IPS DF 6.9 (cell line): ENCODE results near the gene XRCC3.

ENCODE experiments used
- DNase-seq: peaks from one replicate; pipeline ENCODE4 v3.0.0-alpha.2; 2013; ENCODE audit warnings: low read depth, low spot score
- H3K27ac ChIP-seq: one replicate; pipeline ENCODE4 v1.5.1; 2013; ENCODE audit warnings: low read length, control low read depth
- H3K27me3 ChIP-seq: 2 replicates; pipeline ENCODE4 v1.6.1; 2013; ENCODE audit warnings: mild to moderate bottlenecking, low read length; ENCODE audit not compliant: control insufficient read depth, insufficient read depth
- H3K36me3 ChIP-seq: 2 replicates; pipeline ENCODE4 v1.6.1; 2013; ENCODE audit warnings: low read length; ENCODE audit not compliant: control insufficient read depth, insufficient read depth
- H3K4me1 ChIP-seq: 2 replicates; pipeline ENCODE4 v1.6.1; 2013; ENCODE audit warnings: low read length; ENCODE audit not compliant: control insufficient read depth, insufficient read depth
- H3K4me3 ChIP-seq: 2 replicates; pipeline ENCODE4 v1.5.1; 2013; ENCODE audit warnings: mild to moderate bottlenecking, low read length
- H3K9me3 ChIP-seq: 2 replicates; pipeline ENCODE4 v1.6.1; 2013; ENCODE audit warnings: low read length, inconsistent platforms; ENCODE audit not compliant: control insufficient read depth, insufficient read depth
- WGBS: extraction: QIAGEN DNeasy Blood & Tissue Kit; methylation state at CpG from one replicate; pipeline ENCODE4 v1.1.7; 2013; ENCODE audit warnings: mixed read lengths, missing lambda C conversion rate; ENCODE audit not compliant: insufficient read length, insufficient coverage; 5-methylcytosine and 5-hydroxymethylcytosine counted together

The XRCC3 gene

DNA sequence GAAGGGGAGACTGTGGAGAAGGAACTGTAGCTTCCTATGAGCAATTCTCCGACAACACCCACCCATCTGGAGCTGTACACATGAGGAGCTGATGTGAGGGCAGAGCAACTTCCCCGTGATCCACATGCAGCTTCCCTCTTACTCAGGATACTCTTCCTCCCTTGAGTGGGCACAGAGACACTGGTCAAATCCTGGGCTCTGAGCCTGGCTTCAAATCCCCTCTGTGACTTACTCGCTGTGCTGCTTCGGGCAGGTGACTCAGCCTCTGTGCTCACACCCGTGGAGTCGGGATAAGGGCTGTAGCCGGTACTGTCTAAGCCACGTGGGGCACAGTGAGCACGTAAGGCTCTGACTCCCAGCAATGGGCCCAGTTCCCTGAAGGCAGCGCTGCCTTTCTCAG, 31.4 kb upstream of the XRCC3 start:
- no peak for DNase-seq
- Histone ChIP-seq H3K4me3 (no peak overlapping the region), H3K27ac (no peak overlapping the region), H3K4me1 (no peaks in the 10 kb centered on the region), H3K36me3 (no peaks in the 10 kb centered on the region), H3K27me3 (no peaks in the 10 kb centered on the region), H3K9me3 (no peaks in the 10 kb centered on the region)
- WGBS, result no CpG with 5 or more reads among the region's 10 CpGs

DNA sequence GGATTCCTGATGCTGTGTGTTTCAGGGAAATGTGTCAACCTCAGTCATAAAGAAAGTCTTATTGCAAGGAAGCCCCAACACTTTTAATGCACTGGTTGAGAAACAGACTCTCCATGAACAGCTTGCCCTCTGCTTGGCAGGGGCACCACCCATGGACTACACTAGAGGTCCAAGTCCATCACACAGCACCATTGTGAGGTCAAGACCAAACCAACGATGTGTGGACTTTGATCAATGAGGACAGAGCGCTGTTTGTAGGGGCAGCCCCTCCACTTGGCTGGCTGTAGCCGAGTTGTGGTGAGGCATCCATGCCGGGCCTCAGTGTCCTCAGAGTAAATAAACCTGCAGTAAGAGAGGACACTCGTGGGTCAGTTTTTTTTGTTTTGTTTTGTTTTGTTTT, 30.2 kb upstream of the XRCC3 start:
- no peak for DNase-seq
- no CpG with 5 or more reads among the region's 5 CpGs for WGBS
- H3K4me1 ChIP-seq, result no peaks in the 10 kb centered on the region
- H3K36me3 ChIP-seq, result no peaks in the 10 kb centered on the region
- no peaks in the 10 kb centered on the region for H3K27me3 ChIP-seq
- H3K4me3 ChIP-seq, result no peak overlapping the region
- no peaks in the 10 kb centered on the region for H3K9me3 ChIP-seq
- no peak overlapping the region for H3K27ac ChIP-seq

DNA sequence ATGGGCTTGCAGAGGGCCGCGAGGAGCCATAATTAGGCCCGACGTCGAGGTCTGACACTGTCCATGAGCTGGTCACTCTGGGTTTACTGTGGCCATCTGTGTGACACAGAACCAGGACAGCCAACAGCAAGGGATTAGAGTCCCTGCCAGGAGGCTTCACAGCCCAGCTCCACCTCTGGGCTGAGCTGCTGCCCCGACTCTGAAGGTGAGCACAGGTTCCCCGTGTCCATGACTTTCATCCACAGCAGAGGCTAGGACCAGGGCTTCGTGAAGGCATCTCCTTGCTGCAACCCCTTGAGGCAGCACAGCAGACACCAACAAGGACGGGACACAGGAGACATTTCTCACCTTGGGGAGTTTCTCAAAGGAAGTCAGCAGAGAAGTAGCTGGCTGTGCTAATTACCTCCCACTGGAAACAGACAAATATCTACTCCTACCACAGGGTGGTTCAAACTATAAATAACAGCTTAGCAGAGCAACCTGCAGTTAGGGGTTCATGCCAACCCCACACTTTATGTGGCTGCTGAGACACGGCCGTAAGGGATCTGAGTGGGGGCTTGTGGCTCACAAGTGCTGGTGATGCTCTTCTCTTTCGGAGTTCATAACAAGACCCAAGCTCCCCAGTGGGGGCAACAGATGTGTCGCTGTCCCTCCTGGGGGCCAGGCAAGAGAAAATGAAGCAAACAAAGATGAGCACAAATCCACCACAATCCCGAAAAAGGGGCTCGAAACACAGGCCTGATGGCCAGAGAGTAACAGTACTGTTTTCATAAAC, 29.6 kb upstream of the XRCC3 start:
- Histone ChIP-seq H3K9me3 (no peaks in the 10 kb centered on the region), H3K4me1 (no peaks in the 10 kb centered on the region), H3K4me3 (no peak overlapping the region), H3K27ac (no peak overlapping the region), H3K36me3 (no peaks in the 10 kb centered on the region), H3K27me3 (no peaks in the 10 kb centered on the region)
- no peak for DNase-seq
- WGBS, result no CpG with 5 or more reads among the region's 15 CpGs

GRCh38 chr14:103743691-103744090, 28.4 kb upstream of the XRCC3 start:
- Histone ChIP-seq H3K27me3 (no peaks in the 10 kb centered on the region), H3K36me3 (no peaks in the 10 kb centered on the region; the same call in 1 of the 2 replicates), H3K4me3 (no peak overlapping the region), H3K9me3 (no peaks in the 10 kb centered on the region), H3K27ac (no peak overlapping the region), H3K4me1 (no peaks in the 10 kb centered on the region)
- DNase-seq, result no peak
- no CpG with 5 or more reads among the region's 15 CpGs for WGBS

- WGBS, result no CpG with 5 or more reads among the region's 14 CpGs
- Histone ChIP-seq H3K4me3 (no peak overlapping the region), H3K4me1 (no peaks in the 10 kb centered on the region), H3K36me3 (no peaks in the 10 kb centered on the region; the same call in 1 of the 2 replicates), H3K27ac (no peak overlapping the region), H3K27me3 (no peaks in the 10 kb centered on the region), H3K9me3 (no peaks in the 10 kb centered on the region)
- no peak for DNase-seq
Observed at GRCh38 chr14:103742499-103743255, 27.4 kb upstream of the XRCC3 start.

GRCh38 chr14:103741876-103742275, 26.6 kb upstream of the XRCC3 start:
- Histone ChIP-seq H3K36me3 (no peaks in the 10 kb centered on the region; the same call in 1 of the 2 replicates), H3K9me3 (no peaks in the 10 kb centered on the region), H3K4me1 (no peaks in the 10 kb centered on the region), H3K27ac (no peak overlapping the region), H3K4me3 (no peak overlapping the region), H3K27me3 (no peaks in the 10 kb centered on the region)
- no CpG with 5 or more reads among the region's 9 CpGs for WGBS
- DNase-seq, result no peak

- Histone ChIP-seq H3K4me3 (no peak overlapping the region), H3K4me1 (no peaks in the 10 kb centered on the region), H3K27ac (no peak overlapping the region), H3K27me3 (no peaks in the 10 kb centered on the region), H3K9me3 (no peaks in the 10 kb centered on the region), H3K36me3 (no peaks in the 10 kb centered on the region; the same call in 1 of the 2 replicates)
- no CpG with 5 or more reads among the region's 14 CpGs for WGBS
- no peak for DNase-seq
Observed at GRCh38 chr14:103740991-103741689, 25.9 kb upstream of the XRCC3 start.

DNA sequence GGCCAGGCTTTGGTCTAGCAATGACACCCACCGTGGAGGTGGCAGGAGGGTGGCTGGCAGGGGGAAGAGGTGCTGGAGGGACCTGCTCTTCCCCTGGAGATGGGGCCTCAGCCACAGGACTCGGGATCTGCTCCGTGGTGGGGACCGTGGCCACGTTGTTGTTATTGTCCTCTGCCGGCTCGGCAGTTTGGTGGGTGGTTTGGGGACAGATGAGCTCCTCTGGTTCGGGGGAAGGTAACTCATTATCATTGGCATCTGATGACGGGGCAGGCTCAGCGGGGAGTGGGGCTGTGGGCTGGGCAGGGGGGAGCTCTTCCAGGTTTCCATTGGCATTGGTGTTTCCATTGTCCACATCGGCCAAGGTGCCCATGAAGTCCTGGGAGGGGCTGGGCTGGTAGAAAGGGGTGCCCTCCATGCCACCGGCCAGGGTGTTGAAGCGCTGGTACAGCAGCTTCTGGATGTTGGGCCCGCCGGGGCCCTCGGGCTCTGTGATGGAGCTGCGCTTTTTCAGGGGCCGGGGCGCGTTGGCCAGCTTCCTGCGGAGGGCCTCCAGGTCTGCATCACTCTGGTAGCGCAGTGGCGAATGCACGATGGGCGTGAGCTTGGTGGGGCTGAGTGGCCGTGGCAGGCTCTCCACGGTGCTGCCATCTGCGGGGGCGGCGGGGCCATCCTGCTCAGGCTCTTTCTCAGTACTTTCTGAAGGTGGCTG, 24.7 kb upstream of the XRCC3 start:
- no peaks in the 10 kb centered on the region for H3K4me1 ChIP-seq
- no peak for DNase-seq
- no peak overlapping the region for H3K4me3 ChIP-seq
- H3K27me3 ChIP-seq, result no peaks in the 10 kb centered on the region
- H3K27ac ChIP-seq, result no peak overlapping the region
- H3K36me3 ChIP-seq, result no peaks in the 10 kb centered on the region; the same call in 1 of the 2 replicates
- no CpG with 5 or more reads among the region's 30 CpGs for WGBS
- no peaks in the 10 kb centered on the region for H3K9me3 ChIP-seq

DNA sequence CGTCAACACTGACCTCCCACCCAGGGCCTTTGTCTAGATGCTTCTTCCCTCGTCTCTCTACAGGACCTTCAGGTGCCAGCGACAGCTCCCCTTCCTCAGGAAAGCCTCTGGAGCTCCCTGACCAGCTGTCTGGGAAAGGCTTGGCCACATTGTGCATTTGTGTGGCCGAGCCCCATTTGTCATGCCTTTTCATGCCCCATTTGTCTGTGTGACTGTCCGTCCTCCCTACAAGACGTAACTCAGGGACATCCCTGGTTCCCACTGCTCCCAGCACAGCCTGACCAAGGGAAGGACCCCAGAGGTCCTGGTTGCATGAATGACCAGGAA, 24.2 kb upstream of the XRCC3 start:
- Histone ChIP-seq H3K27me3 (no peaks in the 10 kb centered on the region), H3K9me3 (no peaks in the 10 kb centered on the region), H3K36me3 (no peaks in the 10 kb centered on the region; the same call in 1 of the 2 replicates), H3K4me1 (no peaks in the 10 kb centered on the region; the same call in 1 of the 2 replicates), H3K27ac (no peak overlapping the region), H3K4me3 (no peak overlapping the region)
- WGBS, result no CpG with 5 or more reads among the region's 6 CpGs
- DNase-seq, result no peak
